GM12878 (cell line): ENCODE data around the gene AP1AR. TPM values are rescaled to one million over a fixed set of nuclear protein-coding genes. Genes with fewer than 3 reads are reported as not detected.

Experiments
- CEBPB ChIP-seq, 2 experiments: fragments of 150-350 bp in 1 of 2; IDR thresholded peaks; 2 replicates each; pipeline ENCODE4 v1.6.1; 2012 to 2014; ENCODE audit warnings: low read depth in 2 of 2, low read length in 2 of 2, borderline replicate concordance in 1 of 2, inconsistent platforms in 1 of 2
- EGR1 ChIP-seq, 2 experiments: IDR thresholded peaks; 1 replicate in 1 of 2; 2 replicates in 1 of 2; pipeline ENCODE4 v1.6.1; 2011 to 2012; ENCODE audit warnings: low read depth in 2 of 2, low read length in 2 of 2, borderline replicate concordance in 1 of 2, mild to moderate bottlenecking in 1 of 2, moderate library complexity in 1 of 2
- EP300 ChIP-seq, 2 experiments: fragments of 150-350 bp in 1 of 2; IDR thresholded peaks; 2 replicates each; pipeline ENCODE4 v1.6.1; 2011 to 2012; ENCODE audit warnings: low read depth in 2 of 2, low read length in 2 of 2, borderline replicate concordance in 1 of 2, improper control_type of control experiment in 1 of 2, inconsistent platforms in 1 of 2; ENCODE audit not compliant: control insufficient read depth in 1 of 2
- ESRRA ChIP-seq: IDR thresholded peaks from 2 replicates; pipeline ENCODE4 v1.6.1; 2012; ENCODE audit warnings: mild to moderate bottlenecking, low read length, improper control_type of control experiment
- MTA2 ChIP-seq: fragments of 450-650 bp; IDR thresholded peaks from 2 replicates; pipeline ENCODE4 v1.6.1; 2016; ENCODE audit warnings: low read depth, mild to moderate bottlenecking, moderate library complexity
- NBN ChIP-seq: fragments of 450-650 bp; IDR thresholded peaks from 2 replicates; pipeline ENCODE4 v1.6.1; 2016
- NFXL1 ChIP-seq: fragments of 450-650 bp; IDR thresholded peaks from 2 replicates; pipeline ENCODE4 v1.6.1; 2017; ENCODE audit warnings: antibody characterized with exemption, mild to moderate bottlenecking, borderline replicate concordance
- NR2F1 ChIP-seq: fragments of 450-650 bp; conservative IDR thresholded peaks from 2 replicates; pipeline ENCODE4 v1.6.1; 2017; ENCODE audit warnings: mild to moderate bottlenecking
- PKNOX1 ChIP-seq: fragments of 450-650 bp; IDR thresholded peaks from 2 replicates; pipeline ENCODE4 v1.6.1; 2016; ENCODE audit warnings: mild to moderate bottlenecking
- RUNX3 ChIP-seq: IDR thresholded peaks from 2 replicates; pipeline ENCODE4 v1.6.1; 2012; ENCODE audit warnings: low read length, inconsistent platforms
- SKIL ChIP-seq: fragments of 450-650 bp; IDR thresholded peaks from 2 replicates; pipeline ENCODE4 v1.6.1; 2017; ENCODE audit warnings: mild to moderate bottlenecking, low read depth, inconsistent platforms; ENCODE audit not compliant: poor library complexity, severe bottlenecking
- SREBF1 ChIP-seq: IDR thresholded peaks from 2 replicates; pipeline ENCODE4 v1.6.1; 2012; ENCODE audit warnings: mild to moderate bottlenecking, low read length
- polyA plus RNA-seq, 11 experiments: library from polyadenylated mRNA; depleted of rRNA in 4 of 11; unstranded in 6 of 11; stranded (reverse) in 5 of 11; fragments of >200 nt; fragmentation: Nextera tagmentation in 4 of 11; fragmentation: Illumina TruSeq in 1 of 11; extraction: Ambion mirVana in 4 of 11; extraction: Trizol in 1 of 11; gene quantifications; 1 replicate in 1 of 11; 2 replicates in 10 of 11; pipeline versions ENCODE4 v1.2.1 to v1.2.3, GENCODE V29; 2011 to 2016; ENCODE audit warnings: inconsistent platforms in 2 of 11, missing spikeins in 2 of 11, low read depth in 1 of 11
- total RNA-seq, 4 experiments: library from RNA; depleted of rRNA in 3 of 4; stranded (reverse); fragments of >200 nt in 3 of 4; fragmentation: Illumina TruSeq in 1 of 4; extraction: Trizol in 1 of 4; gene quantifications; 2 replicates each; pipeline versions ENCODE4 v1.2.1 to v1.2.3, GENCODE V29; 2013 to 2021
- TF ChIP-seq, protein P1 (sequence below): fragments of 450-650 bp; IDR thresholded peaks from 2 replicates; pipeline ENCODE4 v1.6.1; 2016; ENCODE audit warnings: mild to moderate bottlenecking, moderate library complexity, borderline replicate concordance
- TF ChIP-seq, protein P2 (sequence below): IDR thresholded peaks from 2 replicates; pipeline ENCODE4 v1.6.1; 2011; ENCODE audit warnings: mild to moderate bottlenecking, low read depth, low read length, moderate library complexity; ENCODE audit not compliant: insufficient replicate concordance

Gene AP1AR
- total and polyA plus RNA-seq, 10 of the 15 experiments (the other 5 are each of a cell fraction or from before 2014, with no cell fraction given), result 5.6 to 29.1 (median 16.3) TPM

DNA sequence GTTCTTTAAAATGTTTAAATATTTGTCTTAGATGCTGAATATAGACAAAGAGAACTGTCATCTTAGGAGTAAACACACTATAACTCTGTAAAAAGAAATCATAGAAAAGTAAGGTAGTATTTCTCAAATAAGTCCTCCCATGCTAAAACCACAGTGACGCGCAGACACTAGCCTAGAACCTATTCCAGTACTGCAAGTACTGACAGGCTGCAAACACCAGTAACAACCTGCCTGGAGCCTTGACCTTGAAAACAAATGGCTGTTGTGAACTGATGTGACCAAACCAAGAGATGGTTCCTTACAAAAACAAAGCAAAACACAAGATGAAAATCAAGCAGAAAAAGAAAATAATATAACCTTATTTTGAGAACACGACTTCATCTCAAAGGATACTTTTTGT is 45.6 kb downstream of the AP1AR start (continued):
- TF ChIP-seq, protein P1, sequence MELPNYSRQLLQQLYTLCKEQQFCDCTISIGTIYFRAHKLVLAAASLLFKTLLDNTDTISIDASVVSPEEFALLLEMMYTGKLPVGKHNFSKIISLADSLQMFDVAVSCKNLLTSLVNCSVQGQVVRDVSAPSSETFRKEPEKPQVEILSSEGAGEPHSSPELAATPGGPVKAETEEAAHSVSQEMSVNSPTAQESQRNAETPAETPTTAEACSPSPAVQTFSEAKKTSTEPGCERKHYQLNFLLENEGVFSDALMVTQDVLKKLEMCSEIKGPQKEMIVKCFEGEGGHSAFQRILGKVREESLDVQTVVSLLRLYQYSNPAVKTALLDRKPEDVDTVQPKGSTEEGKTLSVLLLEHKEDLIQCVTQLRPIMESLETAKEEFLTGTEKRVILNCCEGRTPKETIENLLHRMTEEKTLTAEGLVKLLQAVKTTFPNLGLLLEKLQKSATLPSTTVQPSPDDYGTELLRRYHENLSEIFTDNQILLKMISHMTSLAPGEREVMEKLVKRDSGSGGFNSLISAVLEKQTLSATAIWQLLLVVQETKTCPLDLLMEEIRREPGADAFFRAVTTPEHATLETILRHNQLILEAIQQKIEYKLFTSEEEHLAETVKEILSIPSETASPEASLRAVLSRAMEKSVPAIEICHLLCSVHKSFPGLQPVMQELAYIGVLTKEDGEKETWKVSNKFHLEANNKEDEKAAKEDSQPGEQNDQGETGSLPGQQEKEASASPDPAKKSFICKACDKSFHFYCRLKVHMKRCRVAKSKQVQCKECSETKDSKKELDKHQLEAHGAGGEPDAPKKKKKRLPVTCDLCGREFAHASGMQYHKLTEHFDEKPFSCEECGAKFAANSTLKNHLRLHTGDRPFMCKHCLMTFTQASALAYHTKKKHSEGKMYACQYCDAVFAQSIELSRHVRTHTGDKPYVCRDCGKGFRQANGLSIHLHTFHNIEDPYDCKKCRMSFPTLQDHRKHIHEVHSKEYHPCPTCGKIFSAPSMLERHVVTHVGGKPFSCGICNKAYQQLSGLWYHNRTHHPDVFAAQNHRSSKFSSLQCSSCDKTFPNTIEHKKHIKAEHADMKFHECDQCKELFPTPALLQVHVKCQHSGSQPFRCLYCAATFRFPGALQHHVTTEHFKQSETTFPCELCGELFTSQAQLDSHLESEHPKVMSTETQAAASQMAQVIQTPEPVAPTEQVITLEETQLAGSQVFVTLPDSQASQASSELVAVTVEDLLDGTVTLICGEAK, result no peak
- TF ChIP-seq CEBPB (IDR thresholded peaks at IDR 0.05; ENCODE audit: borderline replicate concordance in 1 of 2, low read depth in 2 of 2, low read length in 2 of 2), result no peak
- TF ChIP-seq EGR1 (IDR thresholded peaks at IDR 0.05; ENCODE audit: borderline replicate concordance in 1 of 2, low read depth in 2 of 2, low read length in 2 of 2), result no peak
- TF ChIP-seq, protein P2, sequence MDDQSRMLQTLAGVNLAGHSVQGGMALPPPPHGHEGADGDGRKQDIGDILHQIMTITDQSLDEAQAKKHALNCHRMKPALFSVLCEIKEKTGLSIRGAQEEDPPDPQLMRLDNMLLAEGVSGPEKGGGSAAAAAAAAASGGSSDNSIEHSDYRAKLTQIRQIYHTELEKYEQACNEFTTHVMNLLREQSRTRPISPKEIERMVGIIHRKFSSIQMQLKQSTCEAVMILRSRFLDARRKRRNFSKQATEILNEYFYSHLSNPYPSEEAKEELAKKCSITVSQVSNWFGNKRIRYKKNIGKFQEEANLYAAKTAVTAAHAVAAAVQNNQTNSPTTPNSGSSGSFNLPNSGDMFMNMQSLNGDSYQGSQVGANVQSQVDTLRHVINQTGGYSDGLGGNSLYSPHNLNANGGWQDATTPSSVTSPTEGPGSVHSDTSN, result no peak
- TF ChIP-seq PKNOX1, result peak; percentile 40; the same call in 1 of the 2 replicates
- TF ChIP-seq MTA2, result no peak
- TF ChIP-seq ESRRA, result peak; percentile 80; the same call in 1 of the 2 replicates
- TF ChIP-seq NFXL1, result no peak
- TF ChIP-seq SKIL, result peak; percentile 16
- peak; percentile 48 for TF ChIP-seq RUNX3
- 0 out of 2 replicates have a peak, but pooled peaks have one; percentile 31 for TF ChIP-seq NR2F1
- TF ChIP-seq SREBF1, result no peak
- TF ChIP-seq EP300 (IDR thresholded peaks at IDR 0.05; ENCODE audit: borderline replicate concordance in 1 of 2, control insufficient read depth in 1 of 2, low read depth in 2 of 2, low read length in 2 of 2), result peak in 1 of 2 experiments; percentile 21; a peak in 1 of 4 replicates
- no peak for TF ChIP-seq NBN
- TF ChIP-seq, all 136 proteins: peak for 7
